ENCODE results near the gene SLC10A6.

Gene SLC10A6, protein sequence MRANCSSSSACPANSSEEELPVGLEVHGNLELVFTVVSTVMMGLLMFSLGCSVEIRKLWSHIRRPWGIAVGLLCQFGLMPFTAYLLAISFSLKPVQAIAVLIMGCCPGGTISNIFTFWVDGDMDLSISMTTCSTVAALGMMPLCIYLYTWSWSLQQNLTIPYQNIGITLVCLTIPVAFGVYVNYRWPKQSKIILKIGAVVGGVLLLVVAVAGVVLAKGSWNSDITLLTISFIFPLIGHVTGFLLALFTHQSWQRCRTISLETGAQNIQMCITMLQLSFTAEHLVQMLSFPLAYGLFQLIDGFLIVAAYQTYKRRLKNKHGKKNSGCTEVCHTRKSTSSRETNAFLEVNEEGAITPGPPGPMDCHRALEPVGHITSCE

DNA sequence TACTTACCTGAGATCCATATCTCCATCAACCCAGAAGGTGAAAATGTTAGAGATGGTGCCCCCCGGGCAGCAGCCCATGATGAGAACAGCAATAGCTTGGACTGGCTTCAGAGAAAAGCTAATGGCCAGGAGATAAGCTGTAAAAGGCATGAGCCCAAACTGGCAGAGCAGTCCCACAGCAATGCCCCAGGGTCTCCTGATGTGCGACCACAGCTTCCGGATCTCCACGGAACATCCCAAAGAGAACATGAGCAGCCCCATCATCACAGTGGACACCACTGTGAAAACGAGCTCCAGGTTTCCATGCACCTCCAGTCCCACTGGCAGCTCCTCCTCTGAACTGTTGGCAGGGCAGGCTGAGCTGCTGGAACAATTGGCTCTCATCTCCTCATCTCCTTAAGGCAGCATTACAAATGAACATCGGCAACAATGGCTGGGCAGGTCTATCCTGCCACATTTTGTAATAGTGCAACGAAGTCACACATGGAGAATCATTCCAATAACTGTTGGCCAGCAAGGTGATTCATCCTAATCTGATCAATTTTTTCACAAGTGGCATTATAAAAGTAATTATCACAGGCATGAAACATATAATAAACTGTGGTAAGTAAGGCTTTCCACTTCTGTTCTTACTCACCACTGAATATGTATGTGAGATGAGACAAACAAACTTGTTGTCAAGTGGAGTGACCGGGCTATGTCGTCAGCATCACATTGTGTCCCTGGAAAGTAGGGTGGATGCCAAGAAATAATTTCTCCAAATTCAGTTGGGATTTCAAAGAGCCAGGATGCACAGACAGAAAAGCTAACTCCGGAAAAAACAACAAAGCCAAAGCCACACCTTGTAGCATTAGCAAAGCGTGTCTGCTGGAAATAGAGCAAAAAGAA lies at the start of gene SLC10A6:
Gene SLC10A6, minus strand, starts transcription at position 653 of the 888 bp plus-strand sequence. Its CDS starts 269 bp downstream, at position 384.
- DNase-seq (ENCODE audit: low read depth), result peak; percentile 34
- TF ChIP-seq, protein P1, sequence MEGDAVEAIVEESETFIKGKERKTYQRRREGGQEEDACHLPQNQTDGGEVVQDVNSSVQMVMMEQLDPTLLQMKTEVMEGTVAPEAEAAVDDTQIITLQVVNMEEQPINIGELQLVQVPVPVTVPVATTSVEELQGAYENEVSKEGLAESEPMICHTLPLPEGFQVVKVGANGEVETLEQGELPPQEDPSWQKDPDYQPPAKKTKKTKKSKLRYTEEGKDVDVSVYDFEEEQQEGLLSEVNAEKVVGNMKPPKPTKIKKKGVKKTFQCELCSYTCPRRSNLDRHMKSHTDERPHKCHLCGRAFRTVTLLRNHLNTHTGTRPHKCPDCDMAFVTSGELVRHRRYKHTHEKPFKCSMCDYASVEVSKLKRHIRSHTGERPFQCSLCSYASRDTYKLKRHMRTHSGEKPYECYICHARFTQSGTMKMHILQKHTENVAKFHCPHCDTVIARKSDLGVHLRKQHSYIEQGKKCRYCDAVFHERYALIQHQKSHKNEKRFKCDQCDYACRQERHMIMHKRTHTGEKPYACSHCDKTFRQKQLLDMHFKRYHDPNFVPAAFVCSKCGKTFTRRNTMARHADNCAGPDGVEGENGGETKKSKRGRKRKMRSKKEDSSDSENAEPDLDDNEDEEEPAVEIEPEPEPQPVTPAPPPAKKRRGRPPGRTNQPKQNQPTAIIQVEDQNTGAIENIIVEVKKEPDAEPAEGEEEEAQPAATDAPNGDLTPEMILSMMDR (IDR thresholded peaks at IDR 0.05; ENCODE audit: insufficient read depth, low read depth, low read length, missing control alignments), result no peak
- H3K4me3 ChIP-seq (ENCODE audit: low read length), result peak within 1 kb of the TSS; percentile 19

DNA sequence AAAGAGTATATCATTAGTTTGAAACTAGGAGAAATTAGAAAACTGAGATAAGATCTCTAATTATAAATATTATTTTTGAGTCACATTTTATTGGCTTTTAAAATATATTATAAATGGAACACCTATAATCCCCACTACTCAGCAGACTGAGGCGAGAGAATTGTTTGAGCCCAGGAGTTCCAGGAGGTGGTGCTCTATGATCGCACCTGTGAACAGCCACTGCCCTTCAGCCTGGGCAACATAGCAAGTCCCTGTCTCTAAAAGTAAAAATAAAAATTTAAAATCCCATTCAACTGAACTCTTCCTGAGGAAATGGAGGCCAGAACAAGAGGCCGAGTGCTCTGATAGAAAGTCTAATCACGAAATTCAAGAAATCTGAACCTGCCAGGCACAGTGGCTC lies 49.4 kb upstream of the SLC10A6 start:
- DNase-seq (ENCODE audit: low read depth), result peak; percentile 47
- H3K4me3 ChIP-seq (ENCODE audit: low read length), result no peak overlapping the region
- TF ChIP-seq, protein P1 (IDR thresholded peaks at IDR 0.05; ENCODE audit: insufficient read depth, low read depth, low read length, missing control alignments), result peak; percentile 59

GRCh38 chr4:86896596-86896995 lies 47.4 kb upstream of the SLC10A6 start:
- no peak for DNase-seq (ENCODE audit: low read depth)
- TF ChIP-seq, protein P1 (IDR thresholded peaks at IDR 0.05; ENCODE audit: insufficient read depth, low read depth, low read length, missing control alignments), result no peak
- H3K4me3 ChIP-seq (ENCODE audit: low read length), result no peak overlapping the region

DNA sequence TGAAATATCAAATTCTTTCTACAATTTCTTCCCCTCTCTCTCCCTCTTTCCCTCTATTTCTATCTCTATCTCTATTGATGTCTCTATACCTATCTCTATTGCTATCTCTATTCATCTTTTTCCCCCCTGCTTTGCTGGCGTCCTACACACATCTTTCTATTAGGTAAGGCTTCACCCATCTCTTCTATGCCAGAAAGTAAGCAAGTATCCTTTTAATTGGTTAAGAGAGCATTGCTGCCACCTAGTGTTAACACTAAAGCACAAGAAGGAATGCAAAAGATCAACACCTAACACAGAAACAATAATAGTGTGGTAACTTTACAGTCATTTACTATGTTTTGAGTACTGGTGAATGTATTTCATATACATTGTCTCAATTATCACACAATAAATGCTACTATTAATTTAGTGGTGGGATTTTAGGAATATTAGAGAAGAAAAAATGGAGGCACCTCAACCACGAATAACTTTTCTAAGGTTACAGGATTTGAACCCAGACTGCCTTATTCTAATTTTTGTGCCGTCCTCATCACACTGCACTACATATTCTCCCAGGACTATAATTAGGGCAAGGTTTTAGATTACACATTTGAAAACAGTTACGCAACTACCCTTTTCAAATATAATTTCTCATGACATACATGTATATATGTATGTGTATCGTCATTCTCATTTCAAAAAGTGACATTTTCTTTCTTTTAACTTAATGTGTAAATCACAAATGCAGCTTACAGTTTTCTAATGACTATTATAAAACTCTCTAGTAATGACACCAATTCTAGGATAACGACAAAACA lies 46.7 kb upstream of the SLC10A6 start:
- H3K4me3 ChIP-seq (ENCODE audit: low read length), result no peak overlapping the region
- peak; percentile 80 for DNase-seq (ENCODE audit: low read depth)
- TF ChIP-seq, protein P1 (IDR thresholded peaks at IDR 0.05; ENCODE audit: insufficient read depth, low read depth, low read length, missing control alignments), result peak; percentile 60

DNA sequence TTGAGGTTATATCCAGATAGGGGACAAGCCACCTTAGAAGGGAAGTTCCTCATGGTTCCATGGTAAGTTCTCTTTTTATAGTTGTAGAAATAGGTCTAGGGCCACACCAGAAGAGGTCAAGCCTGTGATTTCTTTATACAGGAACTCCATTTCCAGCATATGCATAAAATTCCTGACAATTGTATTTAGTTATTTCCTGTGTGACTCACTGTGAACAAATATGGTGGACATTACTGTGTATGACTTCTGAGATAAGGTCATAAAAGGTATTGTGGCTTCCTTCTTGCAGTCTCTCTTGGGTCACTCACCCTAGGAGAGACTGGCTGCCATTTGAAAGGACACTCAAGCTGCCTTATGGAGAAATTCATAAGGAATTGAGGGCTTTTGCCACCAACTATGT lies 45.3 kb upstream of the SLC10A6 start:
- peak; percentile 39 for DNase-seq (ENCODE audit: low read depth)
- TF ChIP-seq, protein P1 (IDR thresholded peaks at IDR 0.05; ENCODE audit: insufficient read depth, low read depth, low read length, missing control alignments), result no peak
- no peak overlapping the region for H3K4me3 ChIP-seq (ENCODE audit: low read length)

DNA sequence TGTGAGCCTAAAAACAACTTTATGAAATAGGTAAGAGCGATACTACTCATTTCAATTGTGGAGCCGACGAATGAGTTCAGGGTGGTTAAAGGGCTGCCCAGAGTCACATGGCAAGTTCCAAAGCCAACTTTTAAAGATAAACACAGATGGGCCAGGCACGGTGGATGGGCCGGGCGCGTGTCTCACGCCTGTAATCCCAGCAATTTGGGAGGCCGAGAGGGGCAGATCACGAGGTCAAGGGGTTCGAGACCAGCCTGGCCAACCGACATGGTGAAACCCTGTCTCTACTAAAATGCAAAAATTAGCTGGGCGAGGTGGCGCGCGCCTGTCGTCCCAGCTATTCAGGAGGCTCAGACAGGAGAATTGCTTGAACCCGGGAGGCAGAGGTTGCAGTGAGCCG lies 44.0 kb upstream of the SLC10A6 start:
- TF ChIP-seq, protein P1 (IDR thresholded peaks at IDR 0.05; ENCODE audit: insufficient read depth, low read depth, low read length, missing control alignments), result no peak
- no peak for DNase-seq (ENCODE audit: low read depth)
- H3K4me3 ChIP-seq (ENCODE audit: low read length), result peak overlapping the region; percentile 58
